Measurements from ENCODE around the gene PDE4D.

DNA sequence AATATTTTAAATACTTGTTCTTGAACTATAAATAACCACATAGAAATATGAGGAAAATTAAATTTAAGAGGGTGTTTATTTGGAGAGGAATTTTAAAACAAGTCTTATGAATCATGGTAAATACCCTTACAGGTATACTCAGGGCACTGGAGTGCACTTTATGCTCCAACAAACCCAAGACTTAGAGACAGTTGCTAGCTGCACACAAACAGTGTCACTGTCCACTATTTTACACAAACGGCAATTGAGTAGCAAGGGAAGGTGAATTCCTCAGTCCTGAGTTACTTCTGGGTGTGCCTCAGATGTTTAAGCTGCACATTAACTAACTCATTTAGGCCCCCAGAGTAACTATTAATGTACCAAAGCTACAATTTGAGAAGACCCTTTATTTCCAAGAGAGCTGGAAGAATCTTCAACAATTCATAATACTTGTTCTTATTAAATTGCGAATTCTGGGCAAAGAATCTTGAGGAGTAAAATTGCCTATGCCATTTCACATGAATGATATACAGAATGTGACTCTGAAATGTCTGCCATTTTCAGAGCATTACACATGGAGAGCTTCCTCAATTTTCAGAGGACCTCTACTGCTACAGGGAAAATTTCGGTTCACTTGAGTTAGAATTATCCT is 371.2 kb downstream of the PDE4D start:
- TF ChIP-seq, protein P1, sequence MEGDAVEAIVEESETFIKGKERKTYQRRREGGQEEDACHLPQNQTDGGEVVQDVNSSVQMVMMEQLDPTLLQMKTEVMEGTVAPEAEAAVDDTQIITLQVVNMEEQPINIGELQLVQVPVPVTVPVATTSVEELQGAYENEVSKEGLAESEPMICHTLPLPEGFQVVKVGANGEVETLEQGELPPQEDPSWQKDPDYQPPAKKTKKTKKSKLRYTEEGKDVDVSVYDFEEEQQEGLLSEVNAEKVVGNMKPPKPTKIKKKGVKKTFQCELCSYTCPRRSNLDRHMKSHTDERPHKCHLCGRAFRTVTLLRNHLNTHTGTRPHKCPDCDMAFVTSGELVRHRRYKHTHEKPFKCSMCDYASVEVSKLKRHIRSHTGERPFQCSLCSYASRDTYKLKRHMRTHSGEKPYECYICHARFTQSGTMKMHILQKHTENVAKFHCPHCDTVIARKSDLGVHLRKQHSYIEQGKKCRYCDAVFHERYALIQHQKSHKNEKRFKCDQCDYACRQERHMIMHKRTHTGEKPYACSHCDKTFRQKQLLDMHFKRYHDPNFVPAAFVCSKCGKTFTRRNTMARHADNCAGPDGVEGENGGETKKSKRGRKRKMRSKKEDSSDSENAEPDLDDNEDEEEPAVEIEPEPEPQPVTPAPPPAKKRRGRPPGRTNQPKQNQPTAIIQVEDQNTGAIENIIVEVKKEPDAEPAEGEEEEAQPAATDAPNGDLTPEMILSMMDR (IDR thresholded peaks at IDR 0.05; ENCODE audit: low read length), result no peak
- TF ChIP-seq EZH2 (optimal IDR thresholded peaks at IDR 0.05; ENCODE audit: low read depth, low read length), result no peak

Data from MM.1S (cell line).